CD14-positive monocyte (primary cell): Measurements from ENCODE around the gene REEP1. TPM values are rescaled to one million over a fixed set of nuclear protein-coding genes. Genes with fewer than 3 reads are reported as not detected.

Source experiments
- DNase-seq, 3 donors: peaks; one replicate each; pipeline ENCODE4 v3.0.0-alpha.2; 2011 to 2022
- H2AFZ ChIP-seq: 2 replicates; pipeline ENCODE4 v1.6.0; 2012; ENCODE audit warnings: mild to moderate bottlenecking, low read depth, low read length, inconsistent platforms; ENCODE audit not compliant: insufficient read depth, poor library complexity, severe bottlenecking
- H3K27ac ChIP-seq, 2 donors: 1 replicate in 1 of 2; 2 replicates in 1 of 2; pipeline ENCODE4 v1.5.1; 2012 to 2013; ENCODE audit warnings: low read length in 2 of 2, control low read depth in 1 of 2, inconsistent platforms in 1 of 2, low read depth in 1 of 2, mild to moderate bottlenecking in 1 of 2
- H3K27me3 ChIP-seq, 2 donors: one replicate each; pipeline versions ENCODE4 v1.6.0 to v1.6.1; 2011 to 2013; ENCODE audit warnings: low read length in 2 of 2; ENCODE audit not compliant: control insufficient read depth in 2 of 2, insufficient read depth in 2 of 2
- H3K36me3 ChIP-seq, 2 donors: replicated peaks in 1 of 2; 1 replicate in 1 of 2; 2 replicates in 1 of 2; pipeline versions ENCODE4 v1.5.1 to v1.6.1; 2012 to 2013; ENCODE audit warnings: low read length in 2 of 2, control low read depth in 1 of 2, inconsistent platforms in 1 of 2, mild to moderate bottlenecking in 1 of 2; ENCODE audit not compliant: insufficient read depth in 2 of 2, control insufficient read depth in 1 of 2
- H3K4me1 ChIP-seq, 2 donors: 1 replicate in 1 of 2; 2 replicates in 1 of 2; pipeline versions ENCODE4 v1.5.1 to v1.6.1; 2012 to 2013; ENCODE audit warnings: low read length in 2 of 2, control low read depth in 1 of 2, inconsistent platforms in 1 of 2, mild to moderate bottlenecking in 1 of 2, moderate library complexity in 1 of 2; ENCODE audit not compliant: insufficient read depth in 2 of 2, control insufficient read depth in 1 of 2
- H3K4me2 ChIP-seq: replicated peaks from 2 replicates; pipeline ENCODE3; 2012; ENCODE audit warnings: low read length, moderate library complexity, mild to moderate bottlenecking; ENCODE audit not compliant: poor library complexity, severe bottlenecking; ENCODE audit errors: extremely low read depth
- H3K4me3 ChIP-seq, 3 experiments: fragments of 200-600 bp in 1 of 3; sonication (generic) in 1 of 3; replicated peaks in 1 of 3; 1 replicate in 2 of 3; 2 replicates in 1 of 3; pipeline ENCODE4 v1.5.1; 2011 to 2013; ENCODE audit warnings: low read length in 3 of 3, mild to moderate bottlenecking in 3 of 3, control low read depth in 2 of 3, low read depth in 2 of 3, inconsistent platforms in 1 of 3, moderate library complexity in 1 of 3
- H3K79me2 ChIP-seq: 2 replicates; pipeline ENCODE4 v1.6.0; 2012; ENCODE audit warnings: mild to moderate bottlenecking, control low read depth, inconsistent platforms, low read length, moderate library complexity; ENCODE audit not compliant: insufficient read depth
- H3K9ac ChIP-seq: 2 replicates; pipeline ENCODE4 v1.6.0; 2017; ENCODE audit warnings: low read length, mild to moderate bottlenecking; ENCODE audit not compliant: insufficient read depth, poor library complexity, severe bottlenecking
- H3K9me3 ChIP-seq, 2 donors: replicated peaks in 1 of 2; 1 replicate in 1 of 2; 2 replicates in 1 of 2; pipeline versions ENCODE4 v1.5.1 to v1.6.1; 2012 to 2013; ENCODE audit warnings: low read length in 2 of 2, control low read depth in 1 of 2; ENCODE audit not compliant: control insufficient read depth in 1 of 2, insufficient read depth in 1 of 2
- H4K20me1 ChIP-seq: 2 replicates; pipeline ENCODE4 v1.6.0; 2012; ENCODE audit warnings: mild to moderate bottlenecking, low read length, control low read depth, moderate library complexity; ENCODE audit not compliant: insufficient read depth
- H3K27ac Mint-ChIP-seq, 7 donors: one replicate each; pipeline ENCODE4 v1.8.0; 2020; ENCODE audit warnings: mild to moderate bottlenecking in 7 of 7, mixed read lengths in 7 of 7, moderate library complexity in 6 of 7, inconsistent platforms in 2 of 7
- H3K27me3 Mint-ChIP-seq, 3 donors: one replicate each; pipeline ENCODE4 v1.8.0; 2021 to 2022; ENCODE audit warnings: low read depth in 3 of 3, mild to moderate bottlenecking in 3 of 3, mixed read lengths in 3 of 3, moderate library complexity in 3 of 3, inconsistent platforms in 1 of 3
- H3K36me3 Mint-ChIP-seq, 2 donors: one replicate each; pipeline ENCODE4 v1.8.0; 2020; ENCODE audit warnings: mixed read lengths in 2 of 2, inconsistent platforms in 1 of 2, mild to moderate bottlenecking in 1 of 2
- H3K4me1 Mint-ChIP-seq: one replicate; pipeline ENCODE4 v1.8.0; 2020; ENCODE audit warnings: mild to moderate bottlenecking, mixed read lengths
- H3K4me3 Mint-ChIP-seq, 2 donors: one replicate each; pipeline ENCODE4 v1.8.0; 2020; ENCODE audit warnings: mild to moderate bottlenecking in 2 of 2, mixed read lengths in 2 of 2, moderate library complexity in 1 of 2
- H3K9me3 Mint-ChIP-seq, 7 donors: one replicate each; pipeline ENCODE4 v1.8.0; 2020 to 2022; ENCODE audit warnings: mixed read lengths in 7 of 7, mild to moderate bottlenecking in 6 of 7, moderate library complexity in 6 of 7, inconsistent platforms in 2 of 7
- WGBS: methylation state at CpG from one replicate; pipeline ENCODE4 v1.1.5; 2013; ENCODE audit warnings: missing lambda C conversion rate; ENCODE audit not compliant: insufficient coverage; 5-methylcytosine and 5-hydroxymethylcytosine counted together
- intact Hi-C, 2 donors: fragments of 100-400 bp; cut with micrococcal nuclease; formaldehyde crosslinking; loops; one replicate each; pipeline versions ENCODE4 v1.15.0 to v1.15.1; 2023
- polyA plus RNA-seq, 3 donors: library from polyadenylated mRNA; depleted of rRNA in 1 of 3; unstranded in 2 of 3; stranded (reverse) in 1 of 3; fragments of 300-500 nt in 2 of 3; fragments of >200 nt in 1 of 3; fragmentation: Illumina TruSeq in 2 of 3; gene quantifications; 1 replicate in 2 of 3; 2 replicates in 1 of 3; pipeline ENCODE4 v1.2.3, GENCODE V29; 2012 to 2021
- TF ChIP-seq, protein P1 (sequence below): fragments of 200-600 bp; IDR thresholded peaks from one replicate; pipeline ENCODE4 v1.8.0; 2022; ENCODE audit warnings: antibody characterized with exemption, mild to moderate bottlenecking

Gene REEP1
- polyA plus RNA-seq, 3 donors = not detected

GRCh38 chr2:86193901-86194567 lies 143.4 kb downstream of the REEP1 start:
- peak overlapping the region; percentile 76 for H3K4me2 ChIP-seq
- H3K4me1 ChIP-seq = peaks cover 18 to 27% of the 10 kb centered on the region in 2 donors
- peaks cover 57% of the 10 kb centered on the region for H4K20me1 ChIP-seq
- H3K9me3 ChIP-seq = no peaks in the 10 kb centered on the region
- no peaks in the 10 kb centered on the region for H3K9me3 Mint-ChIP-seq
- H3K4me3 ChIP-seq = peak overlapping the region; percentile 82 to 97 (median 93)
- peaks cover 32% of the 10 kb centered on the region for H3K4me1 Mint-ChIP-seq
- DNase-seq = no peak
- H2AFZ ChIP-seq = peak overlapping the region; percentile 82
- H3K9ac ChIP-seq = peak overlapping the region; percentile 97
- H3K36me3 ChIP-seq = peaks cover 5 to 13% of the 10 kb centered on the region in 2 donors
- peak overlapping the region; percentile 97 to 99 for H3K27ac ChIP-seq
- H3K27ac Mint-ChIP-seq = peak overlapping the region; percentile 96 to 98 (median 97)
- WGBS = 83% methylated on average over 3 of the region's 7 CpGs
- H3K79me2 ChIP-seq = peaks cover 57% of the 10 kb centered on the region
- H3K4me3 Mint-ChIP-seq = peak overlapping the region; percentile 91 to 96
- H3K36me3 Mint-ChIP-seq = peaks cover 8 to 28% of the 10 kb centered on the region in 2 donors
- intact Hi-C loops = loop anchor here (5.0 to 10.0 kb wide), 3 partner anchors 87 to 251 kb away; partner anchors contain the start of genes POLR1A (in 2 of the 2), PTCD3 (in 2 of the 2) and KDM3A (in 1 of the 2)
- TF ChIP-seq, protein P1, sequence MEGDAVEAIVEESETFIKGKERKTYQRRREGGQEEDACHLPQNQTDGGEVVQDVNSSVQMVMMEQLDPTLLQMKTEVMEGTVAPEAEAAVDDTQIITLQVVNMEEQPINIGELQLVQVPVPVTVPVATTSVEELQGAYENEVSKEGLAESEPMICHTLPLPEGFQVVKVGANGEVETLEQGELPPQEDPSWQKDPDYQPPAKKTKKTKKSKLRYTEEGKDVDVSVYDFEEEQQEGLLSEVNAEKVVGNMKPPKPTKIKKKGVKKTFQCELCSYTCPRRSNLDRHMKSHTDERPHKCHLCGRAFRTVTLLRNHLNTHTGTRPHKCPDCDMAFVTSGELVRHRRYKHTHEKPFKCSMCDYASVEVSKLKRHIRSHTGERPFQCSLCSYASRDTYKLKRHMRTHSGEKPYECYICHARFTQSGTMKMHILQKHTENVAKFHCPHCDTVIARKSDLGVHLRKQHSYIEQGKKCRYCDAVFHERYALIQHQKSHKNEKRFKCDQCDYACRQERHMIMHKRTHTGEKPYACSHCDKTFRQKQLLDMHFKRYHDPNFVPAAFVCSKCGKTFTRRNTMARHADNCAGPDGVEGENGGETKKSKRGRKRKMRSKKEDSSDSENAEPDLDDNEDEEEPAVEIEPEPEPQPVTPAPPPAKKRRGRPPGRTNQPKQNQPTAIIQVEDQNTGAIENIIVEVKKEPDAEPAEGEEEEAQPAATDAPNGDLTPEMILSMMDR = no peak
- no peaks in the 10 kb centered on the region for H3K27me3 ChIP-seq
- H3K27me3 Mint-ChIP-seq = peaks cover 0 to 2% (median 1%) of the 10 kb centered on the region in 3 donors

DNA sequence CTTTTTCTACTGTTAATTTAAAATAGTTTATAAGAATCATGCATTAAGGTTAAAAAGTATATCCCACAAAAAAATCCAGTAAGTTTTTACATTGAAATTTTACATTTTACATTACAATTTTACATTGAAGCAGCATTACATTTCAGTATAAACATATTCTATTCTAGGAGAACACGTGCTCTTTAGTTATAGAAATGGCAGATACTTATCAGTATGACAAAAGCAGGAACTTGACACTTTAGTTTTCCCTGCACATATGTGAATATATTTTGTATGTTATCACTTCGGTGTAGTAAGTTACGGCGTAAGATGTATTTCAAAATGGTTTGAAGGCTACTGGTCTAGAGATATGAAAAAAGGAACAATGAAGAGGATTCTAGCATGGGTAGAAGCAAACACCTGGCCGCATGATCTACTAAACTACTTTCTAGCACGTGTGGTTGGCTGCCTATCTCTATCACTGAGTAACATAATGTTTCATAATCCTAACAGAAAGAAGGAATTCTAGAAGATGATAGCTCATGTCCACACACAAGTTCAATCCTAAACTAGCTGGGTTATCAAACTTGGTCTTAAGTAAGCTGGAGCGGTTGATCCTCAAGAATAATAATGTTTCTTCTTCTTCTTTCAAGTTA lies 147.5 kb downstream of the REEP1 start:
- no peak overlapping the region for H2AFZ ChIP-seq
- peaks cover 96% of the 10 kb centered on the region for H4K20me1 ChIP-seq

More for the DNA sequence above, 147.5 kb downstream of the REEP1 start:
- Mint-ChIP-seq H3K27ac (peak overlapping the region in 2 of 7 donors; percentile 0 to 2), H3K27me3 (no peaks in the 10 kb centered on the region), H3K9me3 (no peaks in the 10 kb centered on the region), H3K4me3 (no peak overlapping the region), H3K36me3 (peaks cover 12 to 51% of the 10 kb centered on the region in 2 donors), H3K4me1 (peaks cover 45% of the 10 kb centered on the region)
- H3K4me1 ChIP-seq = peaks cover 11 to 45% of the 10 kb centered on the region in 2 donors
- H3K9ac ChIP-seq = no peak overlapping the region
- TF ChIP-seq, protein P1 = no peak
- intact Hi-C loops = loop anchor here (5.0 to 10.0 kb wide), 3 partner anchors 83 to 255 kb away; partner anchors contain the start of genes POLR1A (in 2 of the 2), PTCD3 (in 2 of the 2) and KDM3A (in 1 of the 2)
- H3K9me3 ChIP-seq = no peaks in the 10 kb centered on the region
- H3K4me3 ChIP-seq = no peak overlapping the region
- peaks cover 7 to 20% of the 10 kb centered on the region in 2 donors for H3K36me3 ChIP-seq
- peak overlapping the region in 1 of 2 donors; percentile 56 for H3K27ac ChIP-seq
- H3K27me3 ChIP-seq = no peaks in the 10 kb centered on the region
- peaks cover 99% of the 10 kb centered on the region for H3K79me2 ChIP-seq
- H3K4me2 ChIP-seq = no peak overlapping the region
- no peak for DNase-seq
- WGBS = no CpG with 5 or more reads among the region's 7 CpGs
